ENCODE results near the gene CCDC107. TPM values are rescaled to one million over a fixed set of nuclear protein-coding genes. Genes with fewer than 3 reads are reported as not detected.
A peak's percentile ranks its signal among the peaks of the same experiment; 100 is the strongest.

CCDC107 gene
- total and polyA plus RNA-seq, 2 of the 13 experiments (the other 11 are each of a cell fraction or from before 2014, with no cell fraction given), result 7.1 to 15.2 TPM

- no peak for TF ChIP-seq TCF7L2 (IDR thresholded peaks at IDR 0.05; ENCODE audit: low read depth, low read length)
- 0 out of 2 replicates have a peak, but pooled peaks have one; percentile 36 for TF ChIP-seq ZNF567 (CRISPR knock-in tag; IDR thresholded peaks at IDR 0.05; ENCODE audit: borderline replicate concordance)
- TF ChIP-seq ZNF335 (CRISPR knock-in tag; IDR thresholded peaks at IDR 0.05), result no peak
- no peak for TF ChIP-seq HDAC6 (IDR thresholded peaks at IDR 0.05; ENCODE audit: low read depth, low read length)
- TF ChIP-seq POLR2G (IDR thresholded peaks at IDR 0.05; ENCODE audit: low read depth, low read length), result peak; percentile 71
- TF ChIP-seq ZBTB4 (CRISPR knock-in tag; IDR thresholded peaks at IDR 0.05; ENCODE audit: borderline replicate concordance), result no peak
- TF ChIP-seq TARDBP (CRISPR knock-in tag; IDR thresholded peaks at IDR 0.05), result no peak
- peak; percentile 67; the same call in 1 of the 2 replicates for TF ChIP-seq DZIP1 (CRISPR knock-in tag; IDR thresholded peaks at IDR 0.05)
- TF ChIP-seq ELF3 (CRISPR knock-in tag; IDR thresholded peaks at IDR 0.05), result 0 out of 2 replicates have a peak, but pooled peaks have one; percentile 30
- TF ChIP-seq RERE (CRISPR knock-in tag; IDR thresholded peaks at IDR 0.05; ENCODE audit: low read depth), result no peak
- 0 out of 2 replicates have a peak, but pooled peaks have one; percentile 22 for TF ChIP-seq ISL2 (CRISPR knock-in tag; IDR thresholded peaks at IDR 0.05)
- peak; percentile 80; the same call in 1 of the 2 replicates for TF ChIP-seq ZMAT3 (CRISPR knock-in tag; conservative IDR thresholded peaks at IDR 0.05)
- TF ChIP-seq ZNF496 (CRISPR knock-in tag; IDR thresholded peaks at IDR 0.05; ENCODE audit: insufficient replicate concordance), result no peak
- TF ChIP-seq ZNF703 (CRISPR knock-in tag; IDR thresholded peaks at IDR 0.05; ENCODE audit: borderline replicate concordance), result no peak; the same call in 1 of the 2 replicates
- peak; percentile 72; the same call in 1 of the 2 replicates for TF ChIP-seq REPIN1 (CRISPR knock-in tag; IDR thresholded peaks at IDR 0.05; ENCODE audit: borderline replicate concordance, low read depth)
- peak; percentile 29; the same call in 1 of the 2 replicates for TF ChIP-seq MEF2D (CRISPR knock-in tag; IDR thresholded peaks at IDR 0.05)
- TF ChIP-seq HOXA9 (CRISPR knock-in tag; IDR thresholded peaks at IDR 0.05; ENCODE audit: borderline replicate concordance), result no peak
Measured at GRCh38 chr9:35646533-35647265, 11.4 kb upstream of the CCDC107 start (continued).
